NK-92 (cell line): Measurements from ENCODE around the gene CASKIN2.

Experiments used
- DNase-seq: peaks from one replicate; lab custom pipeline; 2025; ENCODE audit not compliant: unreplicated experiment; lab: John Stamatoyannopoulos, UW

Gene CASKIN2

DNA sequence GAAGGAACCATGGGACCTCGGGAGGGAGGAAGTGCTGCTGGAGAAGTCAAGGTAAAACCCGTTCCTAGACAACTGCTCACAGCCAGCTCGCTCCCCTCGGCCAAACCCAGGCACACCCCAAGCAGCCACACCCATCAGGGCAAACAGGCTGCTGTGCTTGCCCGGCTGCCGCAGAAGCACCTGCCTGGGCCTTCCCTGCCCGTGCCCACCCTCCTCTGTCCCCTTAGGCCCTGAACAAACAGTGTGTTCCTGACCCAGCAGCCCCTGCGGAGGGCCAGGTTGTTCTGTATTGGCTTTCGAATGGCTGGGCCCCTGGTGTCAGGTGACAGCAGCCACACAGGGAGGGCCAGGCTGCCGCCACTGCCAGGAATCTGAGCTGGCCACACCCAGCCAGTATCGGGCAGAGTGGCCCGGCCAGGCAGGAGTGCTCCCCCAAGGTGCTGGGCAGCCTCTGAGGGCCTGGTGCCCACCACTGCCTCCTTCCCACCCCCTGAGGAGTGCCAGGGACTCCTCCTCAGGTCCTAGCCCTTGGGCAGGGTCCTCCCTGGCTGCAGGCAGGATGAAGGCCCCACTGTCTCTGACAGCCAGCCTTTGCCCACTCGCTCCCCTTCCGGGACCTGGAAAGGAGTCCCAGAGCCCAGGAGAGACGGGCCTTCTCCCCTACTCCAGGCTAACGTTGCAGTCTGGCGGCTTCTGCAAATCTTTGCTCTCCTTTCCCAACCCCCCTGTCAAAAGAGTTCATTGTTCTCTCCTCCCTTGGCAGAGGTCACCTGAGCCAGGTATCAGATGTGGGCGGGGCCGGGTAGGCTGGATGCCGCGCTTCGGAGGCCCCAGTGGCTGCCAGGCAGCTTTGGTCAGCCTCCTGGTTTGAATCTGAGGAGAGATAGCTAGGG is 34.2 kb upstream of the CASKIN2 start:
- no peak for DNase-seq

DNA sequence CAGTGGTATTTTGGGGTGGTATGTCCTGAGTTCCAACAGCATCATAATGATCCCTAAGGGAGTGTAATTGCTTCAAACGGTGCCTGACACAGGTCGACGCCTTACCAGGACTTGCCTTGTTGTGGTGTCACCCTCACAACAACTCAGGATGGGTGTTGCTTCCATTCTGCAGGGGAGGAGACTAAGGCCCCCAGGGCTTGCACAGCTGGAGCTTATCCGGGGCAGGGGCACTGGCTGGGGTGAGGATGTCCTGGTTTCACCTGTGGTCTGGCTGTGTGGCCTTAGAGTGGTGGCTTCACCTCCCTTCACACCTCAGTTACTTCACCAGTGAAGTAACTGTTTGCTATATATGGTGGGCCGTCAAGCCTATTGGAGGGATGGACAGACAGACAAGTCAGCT is 33.5 kb upstream of the CASKIN2 start:
- DNase-seq: no peak

DNA sequence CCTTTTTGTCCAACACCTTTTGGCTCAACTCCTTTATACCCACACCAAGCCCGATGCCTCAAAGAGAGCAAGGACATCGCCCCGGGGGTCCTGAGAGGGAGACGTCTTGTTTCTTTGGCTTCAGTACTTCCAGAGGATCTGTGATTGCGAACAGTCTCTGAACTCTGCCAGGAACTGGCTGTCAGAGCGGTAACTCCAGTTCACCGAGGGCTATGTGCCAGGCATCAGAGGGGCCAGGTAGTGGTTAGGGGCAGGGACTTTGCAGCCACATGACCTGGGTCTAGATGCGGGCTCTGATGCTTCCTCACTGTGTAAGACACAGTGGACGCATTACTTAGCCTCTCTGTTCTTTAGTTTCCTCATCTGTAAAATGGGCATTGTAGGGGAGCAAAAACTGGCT is 31.8 kb upstream of the CASKIN2 start:
- DNase-seq: no peak

GRCh38 chr17:75546181-75546580 is 30.8 kb upstream of the CASKIN2 start:
- DNase-seq: no peak

- no peak for DNase-seq
These were observed 28.9 kb upstream of the CASKIN2 start for GRCh38 chr17:75544250-75544649.

DNA sequence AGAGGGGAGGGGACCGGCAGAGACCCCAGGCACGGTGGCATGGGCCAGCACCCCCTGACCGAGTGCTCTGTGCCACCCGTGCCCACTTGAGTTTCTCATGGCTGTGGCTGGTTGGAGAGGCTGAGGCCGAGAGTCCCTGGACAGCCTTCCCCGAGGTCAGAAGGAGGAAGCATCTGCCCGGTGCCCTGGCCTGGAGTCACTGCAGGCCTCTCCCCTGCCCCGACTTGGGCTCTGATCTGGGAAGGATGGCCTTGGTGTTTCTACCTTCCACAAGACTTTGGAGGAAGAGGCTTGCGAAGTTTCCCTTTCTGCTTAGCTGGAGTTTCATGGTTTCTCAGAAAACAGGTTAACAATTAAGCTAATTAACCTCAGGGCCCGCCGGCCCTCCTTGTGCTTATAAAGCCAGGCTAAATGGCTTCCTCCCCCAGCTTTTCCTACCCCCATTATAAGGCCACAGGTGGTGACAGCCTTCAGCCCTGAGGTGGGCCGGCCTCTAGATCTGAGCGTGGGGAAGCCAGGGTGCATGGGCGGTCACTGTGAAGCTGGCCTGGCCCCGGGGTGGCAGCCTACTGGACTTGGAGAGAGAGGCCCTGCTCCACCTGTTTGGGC is 27.5 kb upstream of the CASKIN2 start:
- no peak for DNase-seq

DNA sequence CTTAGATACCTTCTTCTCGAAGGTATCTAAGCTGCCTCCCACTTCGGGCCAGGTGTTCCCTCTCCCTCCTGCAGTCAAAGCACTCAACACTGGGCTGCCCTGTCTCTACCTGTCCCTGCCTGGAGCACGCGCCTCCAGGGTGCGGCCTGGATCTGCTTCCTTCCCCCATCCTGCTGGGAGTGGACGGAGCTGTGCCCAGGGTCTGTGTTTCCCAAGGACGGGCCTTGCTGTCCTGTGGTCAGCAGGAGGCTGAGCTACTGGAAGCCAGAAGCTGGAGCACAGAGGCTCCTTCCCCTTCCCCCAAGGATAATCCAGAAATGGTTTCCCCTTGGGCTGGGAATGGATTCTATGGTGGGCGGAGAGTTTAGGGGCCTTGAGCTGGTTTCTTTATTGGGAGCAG is 26.9 kb upstream of the CASKIN2 start:
- DNase-seq: no peak

DNA sequence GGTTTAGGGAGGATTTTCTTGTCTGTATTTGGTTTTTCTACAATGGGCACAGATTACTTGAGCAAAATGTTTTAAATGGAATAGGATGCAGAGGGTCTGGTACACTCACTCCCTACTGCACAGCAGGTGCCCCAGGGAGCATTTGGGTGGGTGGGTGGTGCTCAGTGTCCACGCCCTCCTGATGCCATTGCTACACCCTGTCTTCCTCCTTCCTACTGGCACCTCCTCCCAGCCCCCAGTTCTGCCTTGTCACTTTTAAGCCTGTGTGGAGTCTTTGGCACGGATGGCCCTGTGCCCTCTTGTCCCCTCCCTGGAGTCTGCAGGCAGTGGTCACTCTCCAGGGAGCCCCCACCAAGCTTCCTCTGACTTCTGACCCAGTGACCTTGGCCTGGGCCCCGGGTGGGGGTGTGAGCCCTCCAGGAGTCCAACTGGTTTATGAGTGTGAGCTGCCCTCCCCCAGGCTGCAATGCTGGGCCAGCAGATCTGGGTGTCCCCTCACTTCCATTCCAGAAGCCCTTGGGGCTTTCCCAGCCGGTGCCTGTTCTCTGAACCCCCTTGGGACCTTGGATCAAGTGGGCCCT is 25.7 kb upstream of the CASKIN2 start:
- DNase-seq: no peak

DNA sequence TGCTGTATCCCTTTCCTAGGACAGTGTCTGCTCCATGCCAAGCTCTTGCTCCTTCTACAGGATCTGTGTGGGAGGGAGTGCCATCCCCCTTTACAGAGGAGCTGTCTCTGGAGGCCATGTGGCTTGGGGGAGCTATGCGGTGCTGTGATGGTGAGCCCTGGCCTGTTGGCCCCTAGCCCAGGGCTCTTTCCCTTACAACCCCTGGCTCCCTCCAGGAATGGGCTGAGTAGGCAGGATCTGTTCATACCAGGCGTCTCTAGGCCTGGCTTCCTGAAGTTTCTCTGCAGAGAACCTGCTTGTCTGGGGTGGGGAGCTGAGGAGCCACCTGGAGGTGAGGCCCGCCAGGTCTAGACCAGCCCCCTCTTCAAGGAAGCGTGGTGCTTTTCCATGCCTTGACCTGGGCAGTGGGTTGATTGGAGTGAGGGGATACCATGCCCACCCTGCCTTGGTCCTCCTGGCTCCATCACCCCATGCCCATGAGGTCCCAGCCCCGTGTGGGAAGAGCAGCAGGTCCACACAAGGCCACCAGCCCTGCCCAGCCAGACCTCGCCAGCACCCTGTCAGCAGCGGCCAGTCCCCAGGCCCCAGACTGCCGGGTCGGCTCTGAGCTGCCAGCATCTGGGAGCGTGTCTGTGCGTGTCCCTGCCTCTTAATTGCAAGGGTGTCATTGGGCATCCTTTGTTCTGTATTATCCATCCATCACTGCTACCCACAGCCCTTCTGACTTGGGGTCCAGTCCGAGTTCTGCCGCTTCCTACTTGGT is 24.8 kb upstream of the CASKIN2 start:
- no peak for DNase-seq

GRCh38 chr17:75536366-75536765 is 21.0 kb upstream of the CASKIN2 start:
- no peak for DNase-seq

DNA sequence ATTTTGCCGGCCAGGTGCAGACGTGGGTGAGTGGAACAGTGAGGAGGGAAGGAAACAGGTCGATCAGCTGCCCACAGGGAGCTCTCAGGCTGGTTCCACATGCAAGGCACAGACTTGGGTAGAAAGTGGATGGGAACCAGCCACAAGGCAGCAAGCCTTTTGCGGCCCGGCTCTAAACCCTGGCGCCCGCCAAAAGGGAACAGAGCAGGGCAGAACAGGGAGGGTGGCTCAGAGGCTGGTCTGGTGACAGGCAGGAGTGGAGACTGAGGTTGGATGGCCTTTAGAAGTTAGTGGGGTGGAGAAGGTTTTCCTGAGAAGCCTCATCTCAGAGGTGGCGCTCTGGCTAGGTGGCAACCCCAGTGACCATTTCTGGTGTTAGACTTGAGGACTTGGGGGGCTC is 20.5 kb upstream of the CASKIN2 start:
- DNase-seq: no peak

- DNase-seq: no peak
These were observed 19.8 kb upstream of the CASKIN2 start for GRCh38 chr17:75535119-75535537.

DNA sequence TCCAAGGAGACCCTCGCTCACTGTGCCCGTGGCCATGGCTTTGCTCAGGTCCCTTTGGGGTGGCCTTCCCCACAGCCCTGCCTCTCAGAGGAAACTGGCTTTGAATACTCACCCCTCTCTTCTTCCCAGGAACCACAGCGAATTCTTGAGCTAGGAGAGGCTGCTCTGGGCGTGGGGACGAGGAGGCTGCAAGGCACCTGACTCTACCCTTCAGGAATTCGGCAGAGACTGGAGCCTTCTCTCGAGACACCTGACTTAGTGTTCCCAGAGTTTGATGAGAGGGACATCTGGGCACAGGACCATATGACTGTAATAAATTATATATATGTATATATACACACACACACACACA is 16.4 kb upstream of the CASKIN2 start:
- no peak for DNase-seq

- no peak for DNase-seq
These were observed 15.7 kb upstream of the CASKIN2 start for GRCh38 chr17:75530837-75531720.

DNA sequence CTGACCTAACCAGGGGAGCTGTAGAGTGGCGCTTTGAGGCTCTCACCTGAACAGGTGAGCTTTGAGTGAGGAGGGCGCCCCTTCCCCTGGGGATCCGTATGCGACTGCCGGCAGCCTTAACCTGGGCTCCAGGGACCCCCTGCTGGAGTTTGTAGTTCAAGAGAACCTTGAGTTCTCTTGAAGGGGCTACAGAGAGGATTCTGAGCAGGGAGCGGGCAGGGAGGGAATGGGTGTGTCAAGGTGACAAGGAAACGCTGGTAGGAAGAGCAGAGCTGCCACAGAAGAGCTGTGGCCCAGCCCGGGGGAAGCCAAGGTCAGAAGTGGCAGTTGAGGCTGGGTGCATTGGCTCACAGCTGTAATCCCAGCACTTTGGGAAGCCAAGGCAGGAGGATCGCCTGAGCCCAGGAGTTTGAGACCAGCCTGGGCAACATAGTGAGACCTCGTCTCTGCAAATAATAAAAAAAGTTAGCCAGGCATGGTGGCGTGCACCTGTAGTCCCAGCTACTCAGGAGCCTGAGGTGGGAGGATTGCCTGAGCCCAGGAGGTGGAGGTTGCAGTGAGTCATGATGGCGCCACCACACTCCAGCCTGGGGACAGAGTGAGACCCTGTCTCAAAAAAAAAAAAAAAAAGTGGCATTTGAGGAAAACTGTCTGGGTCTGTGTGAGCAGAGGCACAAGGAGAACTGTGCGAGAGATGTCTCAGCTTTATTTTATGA is 11.4 kb upstream of the CASKIN2 start:
- no peak for DNase-seq

DNA sequence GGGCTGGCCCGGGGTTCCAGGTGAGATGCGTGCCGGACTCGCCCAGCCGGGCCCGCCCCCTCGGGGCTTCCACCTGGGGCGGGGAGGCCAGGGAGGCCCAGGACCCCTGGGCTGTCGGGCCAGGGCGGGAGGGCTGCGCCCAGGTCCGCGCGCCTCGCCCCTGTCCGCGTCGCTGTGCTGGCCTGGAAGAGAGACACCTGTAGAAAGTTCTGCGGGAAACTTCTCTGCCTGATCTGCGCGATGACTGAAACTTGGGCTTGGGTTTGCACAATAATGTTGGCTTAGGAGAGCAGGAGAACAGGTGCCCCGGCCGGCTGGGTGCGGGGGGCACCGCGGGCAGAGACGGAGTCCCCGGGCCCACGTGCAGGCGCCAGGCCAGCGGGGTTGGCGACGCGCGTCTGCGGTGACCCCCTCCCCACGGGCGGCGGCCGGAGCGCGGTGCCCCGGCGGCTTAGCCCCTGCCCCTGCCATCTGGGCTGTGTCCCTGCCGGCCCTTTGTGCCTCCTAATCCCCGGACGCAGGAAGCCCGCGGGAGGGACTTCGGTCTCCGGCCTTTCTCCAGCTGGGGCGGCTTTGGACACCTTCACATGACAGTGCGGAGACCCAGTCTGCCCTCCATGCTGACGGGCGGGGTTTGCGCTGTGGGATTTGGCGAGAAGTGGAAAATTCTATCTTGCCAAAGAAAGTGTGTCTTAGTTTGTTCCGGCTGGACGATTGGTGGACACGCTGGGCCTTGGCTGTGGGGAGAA is 10.6 kb upstream of the CASKIN2 start:
- no peak for DNase-seq

DNA sequence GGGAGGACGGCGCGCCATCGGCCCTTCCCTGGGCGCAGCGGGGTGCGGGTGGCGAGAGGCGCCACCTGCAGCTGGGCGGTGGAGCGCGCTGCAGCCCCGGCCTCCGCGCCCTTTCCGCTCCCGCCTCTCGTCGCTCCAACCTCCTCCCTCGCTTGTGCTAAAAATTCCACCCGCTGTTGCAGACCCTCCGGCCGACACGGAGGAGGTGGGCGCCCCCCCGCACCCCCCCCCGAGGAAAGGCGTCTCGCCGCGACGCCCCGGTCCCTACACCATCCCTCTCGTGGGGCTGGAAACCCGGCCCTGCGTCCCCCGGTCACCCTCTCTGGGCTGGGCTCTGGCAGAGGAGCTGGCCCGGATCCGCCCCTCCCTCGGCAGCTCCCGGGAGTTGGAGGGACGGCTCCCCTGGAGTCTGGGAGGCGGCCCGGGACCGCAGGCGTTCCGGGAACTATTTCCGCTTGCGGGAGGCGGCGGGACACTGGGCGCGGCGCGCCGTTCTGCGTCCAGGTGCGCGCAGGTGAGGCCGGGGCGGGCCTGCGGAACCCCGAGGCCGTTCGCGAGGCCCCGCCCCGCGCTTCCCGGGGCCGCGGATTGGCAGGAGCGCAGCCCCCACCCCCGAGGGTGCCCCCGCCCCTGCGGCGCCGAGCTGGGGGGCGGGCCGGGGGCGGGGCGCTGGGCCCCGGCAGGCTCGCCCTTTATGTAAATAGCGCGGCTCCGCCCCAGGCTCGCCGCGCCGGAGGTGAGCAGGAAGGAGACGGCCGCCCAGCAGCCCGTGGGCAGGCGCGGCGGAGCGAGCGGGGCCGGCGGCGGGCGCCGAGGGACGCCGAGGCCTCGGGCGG is 9.9 kb upstream of the CASKIN2 start, which contains the start of gene LLGL2:
LLGL2 (plus strand) TSS at position 728 of the 836 bp plus-strand sequence. CDS start 17,730 bp downstream, outside the sequence.
- no peak for DNase-seq

- DNase-seq: no peak
These were observed 9.1 kb upstream of the CASKIN2 start for GRCh38 chr17:75524269-75524969.
